GM12892 (cell line): ENCODE measurements around the gene CDH13.

Experiments
- POLR2A ChIP-seq: IDR thresholded peaks from 2 replicates; pipeline ENCODE4 v1.6.1; 2011; ENCODE audit warnings: low read depth, low read length, control low read depth
- TAF1 ChIP-seq: IDR thresholded peaks from 2 replicates; pipeline ENCODE4 v1.6.1; 2011; ENCODE audit warnings: low read depth, mild to moderate bottlenecking, control low read depth, low read length, borderline replicate concordance

DNA sequence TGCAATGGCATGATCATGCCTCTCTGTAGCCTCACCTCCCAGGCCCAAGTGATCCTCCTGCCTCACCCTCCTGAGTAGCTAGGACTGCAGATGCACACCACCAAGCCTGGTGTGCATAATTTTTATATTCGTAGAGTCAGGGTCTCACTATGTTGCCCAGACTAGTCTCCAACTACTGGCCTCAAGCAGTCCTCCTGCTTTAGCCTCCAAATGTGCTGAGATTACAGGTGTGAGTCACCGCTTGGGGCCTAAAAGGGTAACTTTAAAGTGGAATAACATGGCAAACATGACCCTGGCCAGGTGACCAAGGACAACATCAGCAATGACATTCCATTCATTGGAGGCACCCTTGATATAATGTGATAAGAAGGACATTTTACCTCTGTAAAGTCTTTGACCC is 1207.2 kb downstream of the CDH13 start:
- TF ChIP-seq POLR2A = no peak
- no peak for TF ChIP-seq TAF1
